HCT116 (cell line): Measurements from ENCODE around the gene AOAH.

Experiments used
- CEBPB ChIP-seq: IDR thresholded peaks from 2 replicates; pipeline ENCODE4 v1.6.1; 2012; ENCODE audit warnings: low read depth
- POLR2A ChIP-seq: IDR thresholded peaks from 2 replicates; pipeline ENCODE4 v1.7.0; 2011; ENCODE audit warnings: borderline replicate concordance; ENCODE audit not compliant: insufficient read depth, insufficient read length; ENCODE audit errors: extremely low read depth
- SP1 ChIP-seq: IDR thresholded peaks from 2 replicates; pipeline ENCODE4 v1.6.1; 2012; ENCODE audit warnings: low read depth

DNA sequence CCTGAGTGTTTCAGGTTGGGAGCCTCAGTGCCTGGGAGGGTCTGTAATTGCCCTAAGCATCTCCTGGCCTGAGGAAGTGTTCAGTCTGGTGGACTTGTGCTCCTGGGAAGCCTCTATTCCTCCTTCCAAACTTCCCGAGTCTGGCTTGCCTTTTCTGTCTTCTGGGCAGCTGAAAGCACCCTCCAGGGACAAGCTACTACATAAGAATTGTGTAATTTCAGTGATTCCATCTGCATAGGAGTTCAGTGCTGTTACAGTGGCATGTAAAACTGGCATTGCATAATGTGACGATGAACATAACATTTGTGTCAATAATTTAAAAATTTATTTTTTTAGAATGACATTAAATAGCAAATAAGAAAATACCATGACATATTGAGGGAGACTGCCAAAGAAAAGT is 109.3 kb downstream of the AOAH start:
- TF ChIP-seq SP1 (no peak), POLR2A (no peak), CEBPB (no peak)
